Left hindlimb (tissue), 1 donor: ENCODE measurements around the gene RAF1.
"Not testable (repeated sequence)": the region's sequence is repeated elsewhere in the genome, so short reads cannot be mapped to it uniquely, and the experiment has no call there.

Experiments used
- DNase-seq: peaks from one replicate; pipeline ENCODE4 v3.0.0-alpha.2; 2018

Gene RAF1

DNA sequence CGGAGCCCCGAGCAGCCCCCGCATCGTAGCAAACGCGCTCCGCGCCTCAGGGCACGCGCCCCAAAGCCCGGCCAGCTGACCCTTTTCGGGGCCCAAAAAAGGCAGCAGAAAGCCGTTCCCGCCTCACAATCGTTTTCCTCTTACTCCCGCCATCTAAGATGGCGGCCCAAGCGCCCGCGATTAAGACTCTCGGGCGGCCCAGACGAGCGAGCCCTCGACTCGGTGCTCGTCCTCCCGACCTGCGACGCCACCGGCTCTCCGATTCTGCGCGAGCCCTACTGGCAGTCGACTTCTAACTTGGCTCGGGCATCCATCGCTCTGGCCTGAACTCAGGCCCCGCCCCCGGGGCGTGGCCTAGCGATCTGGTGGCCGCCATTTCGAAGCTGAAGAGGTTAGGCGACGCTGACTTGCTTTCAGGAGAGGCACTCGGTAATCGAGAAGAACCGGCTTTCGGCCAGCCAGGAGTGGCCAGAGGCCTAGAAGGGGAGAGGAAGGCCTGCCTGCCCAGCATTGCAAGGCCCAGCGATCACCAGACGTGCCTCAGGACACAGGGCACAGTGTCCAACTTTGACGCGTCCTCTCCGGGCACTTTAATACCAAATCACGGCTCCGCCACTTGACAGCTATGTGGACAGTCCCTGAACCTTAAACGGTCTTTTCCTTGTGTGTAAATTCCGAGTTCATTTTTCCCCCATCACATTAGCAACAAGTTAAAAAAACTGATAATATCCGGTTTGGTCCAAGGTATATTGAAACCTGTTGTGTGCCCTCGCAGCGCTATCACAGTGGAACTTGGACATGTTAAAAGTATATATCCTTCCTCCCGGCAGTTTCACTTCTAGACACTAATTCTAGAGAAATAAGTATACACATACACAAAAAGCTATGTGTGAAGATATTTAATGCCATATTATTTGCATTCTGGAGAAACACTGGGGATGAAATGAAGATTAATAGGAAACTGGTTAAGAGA lies at the start of gene RAF1:
Gene RAF1, minus strand, starts transcription at position 182 of the 973 bp plus-strand sequence. CDS start 45,396 bp downstream, outside the sequence.
- peak; percentile 99 for DNase-seq

DNA sequence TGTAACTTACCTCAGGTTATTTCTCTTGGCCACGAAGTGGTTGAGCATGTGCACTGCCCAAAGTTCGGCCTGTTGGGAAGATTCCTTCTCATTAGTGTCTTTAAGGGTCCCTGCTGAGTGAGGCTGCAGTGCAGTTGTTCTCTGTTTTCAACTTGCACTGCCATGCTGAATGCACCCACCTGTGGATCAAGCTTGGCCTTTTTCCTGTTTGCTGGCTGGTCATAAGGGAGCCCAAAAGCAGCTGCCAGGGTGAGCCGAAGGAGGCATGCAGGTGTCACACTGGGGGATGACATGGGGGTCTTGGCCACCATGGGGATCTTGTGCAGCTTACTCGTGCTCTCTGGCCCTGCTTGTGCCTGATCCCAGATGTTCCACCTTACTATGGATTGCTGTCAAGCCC lies 46.1 kb upstream of the RAF1 start:
- DNase-seq, result no peak

DNA sequence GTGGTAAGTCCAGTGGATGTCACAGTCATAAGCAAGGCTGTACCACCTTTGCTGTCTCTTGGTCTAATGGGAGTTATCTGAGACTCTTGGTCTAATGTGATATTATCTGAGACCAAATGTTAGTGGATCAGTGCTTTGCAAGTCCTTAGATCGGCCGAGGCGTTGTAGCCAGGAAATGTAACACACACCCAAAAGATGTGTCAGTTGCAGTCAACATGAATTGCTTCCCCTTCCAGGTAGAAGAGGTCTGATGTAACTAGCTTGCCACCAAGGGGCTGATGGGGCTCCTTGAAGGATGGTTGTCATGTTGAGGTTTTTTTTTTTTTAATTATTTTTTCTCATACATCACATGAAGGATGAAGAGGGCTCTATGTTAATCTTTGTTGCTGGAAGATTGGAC lies 45.4 kb upstream of the RAF1 start:
- no peak for DNase-seq

DNA sequence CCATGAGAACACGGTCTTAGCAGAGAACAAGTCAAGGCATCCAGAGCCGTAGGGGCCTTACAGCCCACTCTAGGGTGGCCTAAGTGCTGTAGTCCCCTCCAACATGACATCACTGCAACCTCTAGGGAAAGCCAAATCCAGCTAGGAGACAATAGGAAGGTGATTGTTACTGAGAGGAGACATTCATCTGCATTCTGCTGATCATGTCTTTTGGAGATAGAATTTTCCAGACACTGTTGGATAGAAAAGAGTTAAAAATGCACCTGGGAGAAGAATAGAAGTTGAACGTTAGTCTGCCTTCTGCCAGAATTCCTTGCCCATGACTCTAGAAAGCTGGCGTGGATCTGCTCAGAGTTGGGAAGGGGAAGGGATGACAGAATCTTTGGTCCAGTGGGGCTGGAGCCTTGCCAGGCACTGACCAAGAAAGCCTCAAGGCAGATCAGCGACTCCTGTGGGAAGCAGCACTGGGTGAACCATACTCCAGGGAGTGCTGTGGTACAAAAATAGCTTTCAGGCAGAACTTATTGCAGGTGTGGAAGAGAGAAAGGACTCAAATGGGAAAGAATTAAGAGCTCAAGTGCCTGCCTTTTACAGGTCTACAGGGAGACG lies 44.8 kb upstream of the RAF1 start:
- DNase-seq, result peak; percentile 41

DNA sequence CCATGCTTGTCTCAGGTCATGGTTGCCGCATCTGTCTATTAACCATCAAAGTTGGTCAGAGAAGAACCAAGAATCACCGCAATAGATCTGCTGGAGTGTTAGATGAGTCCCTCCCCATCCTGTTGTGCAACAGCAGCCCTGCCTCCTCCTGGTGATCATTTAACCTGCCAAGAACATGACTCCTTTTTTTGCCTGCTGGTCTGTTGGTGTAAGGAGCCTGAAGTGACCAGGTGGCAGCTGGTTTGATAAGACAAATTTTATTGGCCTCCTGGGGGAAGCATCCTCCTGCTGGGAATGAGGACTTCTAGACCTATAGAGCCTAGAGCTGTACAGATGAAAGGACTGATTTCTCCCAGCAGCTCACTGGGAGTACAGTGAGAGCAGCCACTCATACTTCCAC lies 43.5 kb upstream of the RAF1 start:
- no peak for DNase-seq

DNA sequence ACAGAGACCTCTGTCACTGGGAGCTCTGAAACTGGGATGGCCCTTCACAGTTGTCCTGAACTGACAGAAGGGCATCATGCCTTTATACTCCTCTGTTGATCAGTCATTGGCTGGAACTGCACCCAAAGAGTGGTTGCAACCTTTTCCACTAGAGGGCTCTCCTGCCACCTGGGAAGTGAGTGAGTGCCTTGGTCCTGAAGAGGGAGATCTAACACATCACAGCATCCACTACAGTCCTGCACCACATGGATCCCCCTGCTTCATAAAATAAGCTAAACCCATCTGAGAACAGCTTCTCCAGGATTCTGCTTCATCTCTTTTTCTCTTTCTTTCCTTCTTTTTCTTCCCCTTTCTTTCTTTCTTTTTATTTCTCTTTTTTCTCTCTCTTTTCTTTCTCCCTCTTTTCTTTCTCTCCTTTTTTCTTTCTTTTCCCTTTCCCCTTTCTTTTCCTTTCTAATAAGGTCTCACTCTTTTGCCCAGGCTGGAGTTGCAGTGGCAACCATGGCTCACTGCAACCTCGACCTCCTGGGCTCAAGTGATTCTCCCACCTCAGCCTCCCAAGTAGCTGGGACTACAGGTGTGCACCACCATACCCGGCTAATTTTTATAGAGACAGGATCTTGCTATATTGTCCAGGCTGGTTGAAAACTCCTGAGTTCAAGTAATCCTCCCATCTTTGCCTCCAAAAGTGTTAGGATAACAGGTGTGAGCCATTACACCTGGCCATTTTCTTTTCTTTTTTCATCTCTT lies 42.8 kb upstream of the RAF1 start:
- peak; percentile 42 for DNase-seq

DNA sequence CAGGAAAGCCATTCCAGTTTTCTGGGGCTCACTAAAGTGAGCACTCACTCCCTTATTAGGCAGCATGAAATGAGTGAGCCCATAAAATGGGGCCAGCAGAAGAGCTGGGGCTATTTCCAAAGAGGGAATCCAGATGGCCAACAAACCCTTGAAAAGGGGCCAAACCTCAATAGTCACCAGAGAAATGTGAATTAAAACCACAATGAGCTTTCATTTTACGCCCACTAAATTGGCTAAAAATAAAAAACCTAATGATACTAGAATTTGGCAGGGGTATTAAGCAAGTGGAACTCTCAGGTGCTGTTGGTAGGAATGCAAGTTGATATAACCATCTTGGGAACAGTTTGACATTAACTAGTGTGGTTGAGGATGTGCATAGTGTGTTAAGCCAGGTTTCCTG lies 42.1 kb upstream of the RAF1 start:
- no peak for DNase-seq

DNA sequence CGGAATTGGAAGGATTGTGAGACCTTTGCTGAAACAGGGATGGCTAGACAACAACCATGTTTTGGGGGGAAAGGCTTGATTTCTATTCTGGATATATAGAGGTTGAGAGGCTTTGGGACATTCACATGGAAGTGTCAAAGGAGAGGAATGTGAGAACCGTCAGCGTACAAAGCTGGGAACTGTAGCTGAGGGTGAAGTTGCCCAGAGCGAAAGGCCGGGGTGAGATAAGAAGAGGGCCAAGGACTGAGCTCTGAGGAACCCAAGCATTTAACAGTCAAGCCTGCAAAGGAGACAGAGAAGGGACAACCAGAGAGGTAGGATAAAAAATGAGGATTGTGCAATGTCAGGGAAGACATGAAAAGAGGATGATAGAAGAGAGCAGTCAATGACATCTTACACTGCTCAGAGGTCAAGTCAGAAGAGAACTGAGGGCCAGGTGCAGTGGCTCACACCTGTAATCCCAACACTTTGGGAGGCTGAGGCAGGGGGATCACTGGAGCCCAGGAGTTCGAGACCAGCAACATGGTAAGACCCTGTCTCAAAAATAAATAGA lies 41.5 kb upstream of the RAF1 start:
- DNase-seq, result no peak

DNA sequence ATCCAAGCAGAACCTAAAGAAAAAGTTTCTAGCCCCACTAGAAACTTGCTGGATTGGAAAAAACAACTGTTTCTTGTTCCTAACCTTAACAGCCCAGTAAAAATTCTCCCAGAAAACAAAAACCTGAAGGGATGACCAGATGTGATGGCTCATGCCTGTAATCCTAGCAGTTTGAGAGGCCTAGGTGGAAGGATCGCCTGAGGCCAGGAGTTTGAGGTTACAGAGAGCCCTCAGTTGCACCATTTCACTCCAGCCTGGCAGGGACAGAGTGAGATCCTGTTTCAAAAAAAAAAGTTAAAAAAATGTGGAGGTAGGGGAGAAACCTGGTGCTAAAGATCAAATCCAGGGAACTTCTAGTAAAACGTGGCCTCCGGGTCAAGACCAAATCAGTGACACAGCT lies 38.6 kb upstream of the RAF1 start:
- DNase-seq, result no peak

DNA sequence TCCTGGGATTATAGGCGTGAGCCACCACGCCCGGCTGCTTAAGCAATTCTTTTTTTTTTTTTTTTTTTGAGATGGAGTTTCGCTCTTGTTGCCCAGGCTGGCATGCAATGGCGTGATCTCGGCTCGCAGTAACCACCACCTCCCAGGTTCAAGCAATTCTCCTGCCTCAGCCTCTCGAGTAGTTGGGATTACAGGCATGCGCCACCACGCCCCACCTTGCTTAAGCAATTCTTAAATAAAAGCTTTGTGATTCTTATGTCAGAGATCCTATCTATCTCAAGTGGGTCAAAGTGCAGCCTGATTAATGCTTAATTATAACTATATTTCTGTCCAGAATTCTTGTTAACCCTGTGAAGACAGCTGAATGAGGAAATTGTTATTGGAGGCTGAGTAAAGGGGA lies 37.7 kb upstream of the RAF1 start:
- not testable (repeated sequence) for DNase-seq

DNA sequence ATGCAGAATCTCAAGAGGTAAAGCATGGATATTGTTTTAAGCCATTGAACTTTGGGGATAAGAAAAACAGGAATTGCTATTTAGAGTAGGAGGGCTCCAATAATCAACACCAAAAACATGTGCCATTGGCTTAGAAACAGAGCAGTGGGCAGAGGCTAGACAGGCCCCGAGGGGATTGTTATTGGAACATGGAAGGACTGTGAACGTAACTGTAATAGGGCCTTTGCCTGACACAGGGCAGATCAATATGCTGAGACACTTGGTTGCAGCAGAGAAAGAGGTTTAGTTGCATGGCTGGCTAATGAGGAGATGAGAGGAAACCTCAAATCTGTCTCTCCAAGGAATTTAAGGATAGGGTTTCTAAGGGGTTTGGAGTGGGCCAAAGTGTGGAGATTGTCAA lies 36.9 kb upstream of the RAF1 start:
- DNase-seq, result no peak

DNA sequence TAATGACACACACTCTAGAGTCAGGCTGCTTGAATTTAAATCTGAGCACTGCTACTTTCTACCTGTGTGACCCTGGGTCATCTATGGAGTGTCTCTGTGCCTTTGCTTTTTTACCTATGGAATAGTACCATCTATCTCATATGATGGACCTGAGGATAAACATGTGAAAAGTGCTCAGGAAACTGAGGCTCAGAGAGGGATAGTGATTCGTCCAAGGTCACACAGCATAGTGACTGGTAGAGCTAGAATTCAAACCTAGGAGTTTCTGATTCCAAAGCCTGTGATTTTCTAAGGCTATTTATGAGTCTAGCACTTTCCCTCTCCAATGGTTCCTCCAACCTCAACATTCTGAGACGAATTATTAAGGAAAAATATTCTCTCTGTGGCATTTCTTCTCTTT lies 32.0 kb upstream of the RAF1 start:
- no peak for DNase-seq

DNA sequence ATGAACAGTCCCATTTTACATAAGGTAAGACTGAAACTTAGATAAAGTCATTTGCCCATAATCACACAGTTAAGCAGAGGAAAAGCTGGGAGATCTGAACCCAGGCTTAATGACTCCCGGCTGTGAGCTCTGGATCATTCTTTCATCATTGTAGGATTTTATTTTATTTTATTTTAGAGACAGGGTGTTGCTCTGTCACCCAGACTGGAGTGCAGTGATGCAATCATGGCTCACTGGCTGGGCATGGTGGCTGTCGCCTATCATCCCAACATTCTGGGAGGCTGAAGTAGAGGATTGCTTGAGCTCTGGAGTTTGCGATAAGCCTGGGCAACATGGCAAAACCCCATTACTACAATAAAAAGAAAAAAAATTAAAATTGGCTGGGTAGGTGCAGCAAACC lies 31.2 kb upstream of the RAF1 start:
- no peak for DNase-seq

DNA sequence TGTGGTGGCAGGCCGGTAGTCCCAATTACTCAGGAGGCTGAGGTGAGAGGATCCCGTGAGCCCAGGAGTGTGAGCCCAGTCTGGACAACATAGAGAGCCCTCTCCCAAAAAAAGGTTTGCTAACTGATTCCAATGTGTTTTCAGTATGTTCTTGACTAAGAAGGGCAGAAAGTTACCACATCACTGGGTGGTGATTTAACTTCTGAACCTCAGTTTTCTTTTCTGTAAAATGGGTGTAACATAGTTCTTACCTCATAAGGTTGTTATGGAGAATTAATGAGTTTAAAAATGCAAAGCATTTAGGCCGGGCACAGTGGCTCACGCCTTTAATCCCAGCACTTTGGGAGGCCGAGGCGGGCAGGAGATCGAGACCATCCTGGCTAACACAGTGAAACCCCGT lies 28.5 kb upstream of the RAF1 start:
- DNase-seq, result no peak

DNA sequence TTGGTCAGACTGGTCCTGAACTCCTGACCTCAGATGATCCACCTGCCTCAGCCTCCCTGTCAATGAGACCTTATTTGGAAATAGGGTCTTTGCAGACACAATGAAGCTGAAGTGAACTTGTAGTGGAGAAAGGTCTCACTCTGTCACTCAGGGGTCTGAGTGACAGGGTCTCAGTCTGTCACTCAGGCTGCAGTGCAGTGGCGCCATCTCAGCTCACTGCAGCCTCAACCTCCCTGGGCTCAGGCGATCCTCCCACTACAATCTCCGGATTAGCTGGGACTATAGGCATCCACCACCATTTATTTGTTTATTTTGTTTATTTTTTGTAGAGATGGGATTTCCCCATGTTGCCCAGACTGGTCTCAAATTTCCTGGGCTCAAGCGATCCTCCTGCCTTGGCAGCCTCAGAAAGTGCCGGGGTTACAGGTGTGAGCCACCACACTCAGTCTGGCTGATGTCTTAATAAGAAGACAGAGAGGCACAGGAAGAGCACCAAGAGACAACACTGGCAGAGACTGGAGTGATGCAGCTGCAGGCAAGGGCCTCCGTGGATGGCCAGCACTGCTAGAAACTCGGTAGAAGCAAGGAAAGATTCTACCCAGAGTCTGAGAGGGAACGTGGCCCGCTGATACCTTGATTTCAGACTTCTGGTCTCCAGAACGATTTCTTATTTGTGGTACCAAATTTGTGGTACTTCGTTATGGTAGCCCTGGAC lies 26.2 kb upstream of the RAF1 start:
- no peak for DNase-seq

DNA sequence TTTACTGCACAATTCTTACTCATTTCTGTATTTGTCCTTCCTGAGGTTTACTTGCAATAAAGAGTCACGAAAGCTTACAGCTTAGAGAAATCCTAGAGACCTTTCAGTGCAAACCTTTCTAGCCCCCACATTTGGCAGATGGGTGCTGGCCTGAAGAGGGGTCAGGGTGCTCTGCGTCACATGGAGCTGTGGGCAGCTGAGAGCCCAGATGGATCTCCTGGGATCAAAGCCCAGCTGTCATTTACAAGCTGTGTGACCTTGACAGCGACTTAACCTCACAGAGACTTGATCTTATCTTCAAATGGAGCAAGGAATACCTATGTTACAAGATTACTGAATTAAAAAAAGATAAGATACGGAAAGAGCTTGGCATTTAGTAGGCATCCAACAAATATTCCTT lies 24.0 kb upstream of the RAF1 start:
- DNase-seq, result no peak

DNA sequence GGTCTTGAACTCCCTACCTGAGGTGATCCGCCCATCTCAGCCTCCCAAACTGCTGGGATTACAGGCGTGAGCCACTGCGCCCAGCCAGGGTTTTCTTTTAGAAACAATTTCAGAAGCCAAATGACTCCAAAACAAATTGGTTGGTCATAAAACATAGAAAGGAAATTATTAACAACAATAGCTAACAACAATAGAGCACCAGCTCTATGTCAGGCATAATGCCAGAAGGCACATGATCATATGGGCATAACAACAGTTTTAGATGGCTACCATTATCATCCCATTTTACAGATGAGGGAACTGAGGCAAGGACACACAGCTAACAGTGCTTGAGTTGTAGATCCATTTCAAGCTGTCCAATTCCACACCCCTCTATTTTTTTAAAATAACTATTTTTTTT lies 22.2 kb upstream of the RAF1 start:
- DNase-seq, result no peak

DNA sequence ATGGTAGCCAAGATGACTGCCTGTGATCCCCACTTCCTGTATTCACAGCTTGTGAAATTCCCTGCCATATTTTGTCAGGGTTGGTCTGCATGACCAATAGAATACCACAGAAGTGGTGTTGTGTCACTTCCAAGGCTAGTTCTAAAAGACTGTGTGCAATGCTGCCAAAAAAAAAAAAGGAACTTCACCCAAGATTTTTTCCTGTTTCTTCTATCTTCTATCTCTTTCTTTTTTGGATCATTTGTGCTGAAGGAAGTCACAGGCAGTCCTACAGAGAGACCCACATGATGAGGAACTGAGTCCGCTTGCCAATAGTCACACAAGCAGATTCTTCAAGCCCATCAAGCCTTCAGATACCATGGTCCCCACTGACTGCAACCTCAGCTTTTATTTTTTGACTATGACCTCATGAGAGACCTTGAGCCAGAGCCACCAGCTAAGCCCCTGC lies 18.1 kb upstream of the RAF1 start:
- no peak for DNase-seq

DNA sequence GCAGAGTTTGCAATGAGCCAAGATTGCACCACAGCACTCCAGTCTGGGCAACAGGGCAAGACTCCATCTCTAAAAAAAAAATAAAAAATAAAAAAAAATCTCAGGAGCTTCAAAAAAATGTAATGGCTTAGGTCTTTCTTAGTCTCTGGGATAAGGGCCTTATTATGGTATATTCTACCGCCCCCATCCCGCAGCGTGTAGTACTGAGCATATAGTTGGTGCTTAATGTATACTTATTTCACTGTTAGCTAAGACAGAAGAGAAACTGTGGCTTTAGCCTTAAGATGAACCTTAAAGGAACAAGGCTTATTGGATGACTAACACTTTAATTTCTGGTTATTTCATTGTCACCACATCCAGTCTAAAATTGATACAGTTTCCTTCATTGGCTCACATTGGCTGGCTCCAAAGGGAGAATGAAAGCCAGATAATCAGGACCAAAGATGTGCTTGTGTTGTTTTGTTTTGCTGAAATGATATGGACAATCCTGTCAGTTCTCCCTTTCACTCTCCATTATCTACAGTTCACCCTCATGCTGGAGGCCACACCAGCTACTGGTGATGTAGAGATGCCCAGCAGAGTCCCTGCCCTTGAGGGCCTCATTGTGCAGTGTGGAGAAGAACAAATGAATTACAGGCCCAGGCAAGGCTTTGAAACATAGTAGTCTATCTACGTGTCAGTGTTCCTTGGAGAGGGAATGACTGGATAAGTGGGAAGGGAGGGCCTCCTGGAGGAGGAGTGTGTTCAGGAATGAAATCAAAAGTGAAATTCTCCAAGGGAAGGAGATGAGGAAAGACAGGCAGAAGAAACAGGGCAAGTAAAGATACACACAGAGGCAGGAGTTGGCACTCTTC lies 17.4 kb upstream of the RAF1 start:
- DNase-seq, result no peak

DNA sequence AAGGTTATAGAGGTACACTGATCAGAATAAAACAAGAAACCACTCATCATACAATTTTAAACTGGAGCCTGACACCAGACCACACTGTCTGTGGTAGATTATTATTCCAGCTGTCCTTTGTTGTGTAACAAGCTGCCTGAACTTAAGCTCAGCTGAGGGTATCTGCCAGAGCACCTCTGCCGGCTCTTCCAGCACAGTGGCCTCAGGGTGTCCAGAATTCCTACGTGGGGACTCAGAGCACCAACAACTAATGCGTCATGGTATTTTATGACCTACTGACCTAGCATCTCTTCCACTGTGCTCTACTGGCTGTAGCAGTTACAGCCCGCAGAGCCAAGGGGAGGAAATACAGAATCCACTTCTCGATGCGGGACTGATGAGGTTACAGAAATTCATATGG lies 15.6 kb upstream of the RAF1 start:
- DNase-seq, result no peak

DNA sequence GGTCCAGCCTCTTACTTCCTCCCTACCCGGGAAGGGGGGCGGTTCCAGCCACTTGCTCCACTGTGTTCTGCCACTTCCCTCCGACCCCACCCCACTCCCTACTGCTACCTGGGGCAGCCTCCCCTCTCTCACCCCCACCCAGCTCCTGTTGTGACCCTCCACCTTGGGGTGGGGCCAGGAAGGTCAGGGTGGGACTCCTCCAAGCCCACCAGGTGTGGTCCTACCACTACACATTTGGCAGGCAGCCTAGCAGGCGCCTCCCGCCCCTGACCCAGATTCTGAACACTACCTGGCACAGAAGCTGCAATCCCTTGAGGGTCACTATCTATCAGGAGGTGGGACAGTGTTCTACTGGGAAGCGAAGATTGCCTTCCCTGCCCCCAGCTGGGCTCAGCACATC lies 13.7 kb upstream of the RAF1 start:
- no peak for DNase-seq
